Measurements from ENCODE around the gene PTPRT.

PTPRT gene

GRCh38 chr20:42955713-42956112 is 234.0 kb downstream of the PTPRT start:
- Histone ChIP-seq H3K79me1 (ENCODE audit: low read length) (no peaks in the 10 kb centered on the region), H3K4ac (ENCODE audit: low read depth, low read length) (no peak overlapping the region), H3K79me2 (ENCODE audit: control insufficient read depth, insufficient read depth, low read length) (no peaks in the 10 kb centered on the region), H2BK15ac (replicated peaks; ENCODE audit: low read depth) (no peak overlapping the region), H3K4me2 (ENCODE audit: low read length) (no peak overlapping the region), H3K9ac (ENCODE audit: low read length) (no peak overlapping the region), H4K8ac (ENCODE audit: low read depth, low read length) (no peak overlapping the region), H3K4me1 (ENCODE audit: control insufficient read depth, low read depth, low read length) (no peaks in the 10 kb centered on the region), H3K27ac (ENCODE audit: low read depth, low read length) (no peak overlapping the region), H2BK120ac (ENCODE audit: low read depth, low read length) (no peak overlapping the region), H3K18ac (ENCODE audit: low read length) (no peak overlapping the region), H2BK5ac (ENCODE audit: low read length) (no peak overlapping the region), H3K36me3 (ENCODE audit: control insufficient read depth, insufficient read depth, low read length) (no peaks in the 10 kb centered on the region), H3K23ac (ENCODE audit: low read length) (no peak overlapping the region), H2AK5ac (ENCODE audit: low read length) (no peak overlapping the region), H3K27me3 (ENCODE audit: insufficient read depth, low read length, poor library complexity) (no peaks in the 10 kb centered on the region), H3K4me3 (ENCODE audit: low read length) (no peak overlapping the region), H4K5ac (ENCODE audit: low read length) (no peak overlapping the region), H3K56ac (ENCODE audit: low read length) (no peak overlapping the region)
- WGBS (ENCODE audit: extremely low coverage, insufficient coverage, low lambda C conversion rate) = no CpG with 5 or more reads among the region's 4 CpGs
- no peak for DNase-seq

- Histone ChIP-seq H3K27me3 (ENCODE audit: insufficient read depth, low read length, poor library complexity) (no peaks in the 10 kb centered on the region), H2BK120ac (ENCODE audit: low read depth, low read length) (no peak overlapping the region), H3K79me1 (ENCODE audit: low read length) (no peaks in the 10 kb centered on the region), H3K4ac (ENCODE audit: low read depth, low read length) (no peak overlapping the region), H4K5ac (ENCODE audit: low read length) (no peak overlapping the region), H3K4me3 (ENCODE audit: low read length) (no peak overlapping the region), H2BK15ac (replicated peaks; ENCODE audit: low read depth) (no peak overlapping the region), H3K4me2 (ENCODE audit: low read length) (no peak overlapping the region), H3K23ac (ENCODE audit: low read length) (no peak overlapping the region), H3K27ac (ENCODE audit: low read depth, low read length) (no peak overlapping the region), H3K9ac (ENCODE audit: low read length) (no peak overlapping the region), H3K36me3 (ENCODE audit: control insufficient read depth, insufficient read depth, low read length) (no peaks in the 10 kb centered on the region), H4K8ac (ENCODE audit: low read depth, low read length) (no peak overlapping the region), H3K56ac (ENCODE audit: low read length) (no peak overlapping the region), H2BK5ac (ENCODE audit: low read length) (no peak overlapping the region), H2AK5ac (ENCODE audit: low read length) (no peak overlapping the region), H3K18ac (ENCODE audit: low read length) (no peak overlapping the region), H3K79me2 (ENCODE audit: control insufficient read depth, insufficient read depth, low read length) (no peaks in the 10 kb centered on the region), H3K4me1 (ENCODE audit: control insufficient read depth, low read depth, low read length) (no peaks in the 10 kb centered on the region)
- WGBS (ENCODE audit: extremely low coverage, insufficient coverage, low lambda C conversion rate) = no CpG with 5 or more reads among the region's 5 CpGs
- DNase-seq = no peak
These were observed 234.8 kb downstream of the PTPRT start for GRCh38 chr20:42954951-42955350.

GRCh38 chr20:42949950-42950349 is 239.8 kb downstream of the PTPRT start:
- Histone ChIP-seq H3K79me2 (ENCODE audit: control insufficient read depth, insufficient read depth, low read length) (no peaks in the 10 kb centered on the region), H3K4me2 (ENCODE audit: low read length) (no peak overlapping the region), H3K4ac (ENCODE audit: low read depth, low read length) (no peak overlapping the region), H3K79me1 (ENCODE audit: low read length) (no peaks in the 10 kb centered on the region), H3K36me3 (ENCODE audit: control insufficient read depth, insufficient read depth, low read length) (no peaks in the 10 kb centered on the region), H3K4me3 (ENCODE audit: low read length) (no peak overlapping the region), H3K4me1 (ENCODE audit: control insufficient read depth, low read depth, low read length) (no peaks in the 10 kb centered on the region), H3K18ac (ENCODE audit: low read length) (no peak overlapping the region), H3K27ac (ENCODE audit: low read depth, low read length) (no peak overlapping the region), H3K56ac (ENCODE audit: low read length) (no peak overlapping the region), H2AK5ac (ENCODE audit: low read length) (no peak overlapping the region), H4K5ac (ENCODE audit: low read length) (no peak overlapping the region), H3K23ac (ENCODE audit: low read length) (no peak overlapping the region), H2BK15ac (replicated peaks; ENCODE audit: low read depth) (no peak overlapping the region), H3K9ac (ENCODE audit: low read length) (no peak overlapping the region), H4K8ac (ENCODE audit: low read depth, low read length) (no peak overlapping the region), H3K27me3 (ENCODE audit: insufficient read depth, low read length, poor library complexity) (no peaks in the 10 kb centered on the region), H2BK5ac (ENCODE audit: low read length) (no peak overlapping the region), H2BK120ac (ENCODE audit: low read depth, low read length) (no peak overlapping the region)
- DNase-seq = no peak
- WGBS (ENCODE audit: extremely low coverage, insufficient coverage, low lambda C conversion rate) = no CpG with 5 or more reads among the region's 7 CpGs

- Histone ChIP-seq H3K18ac (ENCODE audit: low read length) (no peak overlapping the region), H3K27me3 (ENCODE audit: insufficient read depth, low read length, poor library complexity) (no peaks in the 10 kb centered on the region), H3K4me3 (ENCODE audit: low read length) (no peak overlapping the region), H3K23ac (ENCODE audit: low read length) (no peak overlapping the region), H3K56ac (ENCODE audit: low read length) (no peak overlapping the region), H3K36me3 (ENCODE audit: control insufficient read depth, insufficient read depth, low read length) (no peaks in the 10 kb centered on the region), H2BK120ac (ENCODE audit: low read depth, low read length) (no peak overlapping the region), H3K4me2 (ENCODE audit: low read length) (no peak overlapping the region), H3K79me2 (ENCODE audit: control insufficient read depth, insufficient read depth, low read length) (no peaks in the 10 kb centered on the region), H3K79me1 (ENCODE audit: low read length) (no peaks in the 10 kb centered on the region), H2BK5ac (ENCODE audit: low read length) (no peak overlapping the region), H3K4me1 (ENCODE audit: control insufficient read depth, low read depth, low read length) (no peaks in the 10 kb centered on the region), H4K5ac (ENCODE audit: low read length) (no peak overlapping the region), H2BK15ac (replicated peaks; ENCODE audit: low read depth) (no peak overlapping the region), H3K9ac (ENCODE audit: low read length) (no peak overlapping the region), H2AK5ac (ENCODE audit: low read length) (no peak overlapping the region), H3K4ac (ENCODE audit: low read depth, low read length) (no peak overlapping the region), H4K8ac (ENCODE audit: low read depth, low read length) (no peak overlapping the region), H3K27ac (ENCODE audit: low read depth, low read length) (no peak overlapping the region)
- no CpG with 5 or more reads among the region's 10 CpGs for WGBS (ENCODE audit: extremely low coverage, insufficient coverage, low lambda C conversion rate)
- DNase-seq = peak; percentile 28
These were observed 244.3 kb downstream of the PTPRT start for GRCh38 chr20:42945234-42945994.

GRCh38 chr20:42941629-42942028 is 248.1 kb downstream of the PTPRT start:
- Histone ChIP-seq H3K79me1 (ENCODE audit: low read length) (no peaks in the 10 kb centered on the region), H2BK15ac (replicated peaks; ENCODE audit: low read depth) (no peak overlapping the region), H3K23ac (ENCODE audit: low read length) (no peak overlapping the region), H3K56ac (ENCODE audit: low read length) (no peak overlapping the region), H3K4me2 (ENCODE audit: low read length) (no peak overlapping the region), H3K18ac (ENCODE audit: low read length) (no peak overlapping the region), H4K5ac (ENCODE audit: low read length) (no peak overlapping the region), H2BK120ac (ENCODE audit: low read depth, low read length) (no peak overlapping the region), H2BK5ac (ENCODE audit: low read length) (no peak overlapping the region), H3K4me3 (ENCODE audit: low read length) (no peak overlapping the region), H3K36me3 (ENCODE audit: control insufficient read depth, insufficient read depth, low read length) (no peaks in the 10 kb centered on the region), H3K4ac (ENCODE audit: low read depth, low read length) (no peak overlapping the region), H2AK5ac (ENCODE audit: low read length) (no peak overlapping the region), H3K4me1 (ENCODE audit: control insufficient read depth, low read depth, low read length) (no peaks in the 10 kb centered on the region), H3K9ac (ENCODE audit: low read length) (no peak overlapping the region), H4K8ac (ENCODE audit: low read depth, low read length) (no peak overlapping the region), H3K27me3 (ENCODE audit: insufficient read depth, low read length, poor library complexity) (no peaks in the 10 kb centered on the region), H3K27ac (ENCODE audit: low read depth, low read length) (no peak overlapping the region), H3K79me2 (ENCODE audit: control insufficient read depth, insufficient read depth, low read length) (no peaks in the 10 kb centered on the region)
- no peak for DNase-seq
- no CpG with 5 or more reads among the region's 2 CpGs for WGBS (ENCODE audit: extremely low coverage, insufficient coverage, low lambda C conversion rate)

Measured in mesendoderm (in vitro differentiated cells).